ENCODE results near the gene DYNLL2.

DNA sequence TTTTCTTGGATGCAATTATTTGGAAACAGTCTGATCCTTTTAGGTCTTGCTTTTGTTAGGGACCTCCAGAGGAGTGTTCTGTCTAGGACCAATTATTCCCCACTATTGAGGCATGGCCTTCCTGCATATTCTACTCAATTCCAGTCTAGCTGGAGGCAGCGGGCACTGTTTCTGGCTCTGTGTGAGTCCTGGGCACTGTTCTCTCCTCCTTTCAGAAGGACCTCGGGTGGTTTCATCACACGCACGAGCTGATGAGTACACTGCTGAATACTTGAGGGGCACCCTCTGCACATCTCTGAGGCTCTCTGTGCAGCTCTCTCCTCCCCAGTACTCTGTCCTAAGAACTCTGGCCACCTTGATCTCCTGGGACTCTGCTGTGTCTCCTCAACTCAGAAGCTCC is 30.7 kb downstream of the DYNLL2 start:
- TF ChIP-seq, protein P1, sequence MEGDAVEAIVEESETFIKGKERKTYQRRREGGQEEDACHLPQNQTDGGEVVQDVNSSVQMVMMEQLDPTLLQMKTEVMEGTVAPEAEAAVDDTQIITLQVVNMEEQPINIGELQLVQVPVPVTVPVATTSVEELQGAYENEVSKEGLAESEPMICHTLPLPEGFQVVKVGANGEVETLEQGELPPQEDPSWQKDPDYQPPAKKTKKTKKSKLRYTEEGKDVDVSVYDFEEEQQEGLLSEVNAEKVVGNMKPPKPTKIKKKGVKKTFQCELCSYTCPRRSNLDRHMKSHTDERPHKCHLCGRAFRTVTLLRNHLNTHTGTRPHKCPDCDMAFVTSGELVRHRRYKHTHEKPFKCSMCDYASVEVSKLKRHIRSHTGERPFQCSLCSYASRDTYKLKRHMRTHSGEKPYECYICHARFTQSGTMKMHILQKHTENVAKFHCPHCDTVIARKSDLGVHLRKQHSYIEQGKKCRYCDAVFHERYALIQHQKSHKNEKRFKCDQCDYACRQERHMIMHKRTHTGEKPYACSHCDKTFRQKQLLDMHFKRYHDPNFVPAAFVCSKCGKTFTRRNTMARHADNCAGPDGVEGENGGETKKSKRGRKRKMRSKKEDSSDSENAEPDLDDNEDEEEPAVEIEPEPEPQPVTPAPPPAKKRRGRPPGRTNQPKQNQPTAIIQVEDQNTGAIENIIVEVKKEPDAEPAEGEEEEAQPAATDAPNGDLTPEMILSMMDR (conservative IDR thresholded peaks at IDR 0.05 in 1 of 2, IDR thresholded peaks at IDR 0.05 in 1 of 2; ENCODE audit: extremely low read depth in 1 of 2, insufficient read depth in 1 of 2, low read depth in 1 of 2, low read length in 2 of 2), result no peak
- TF ChIP-seq EZH2 (IDR thresholded peaks at IDR 0.05; ENCODE audit: borderline replicate concordance, low read length), result no peak

All from mammary epithelial cell (primary cell).